B cell (primary cell): Measurements from ENCODE around the gene ELK1. TPM values are rescaled to one million over a fixed set of nuclear protein-coding genes. Genes with fewer than 3 reads are reported as not detected.

Experiments
- ATAC-seq: fragments of 200-7000 bp; cut with Tn5 transposase; one replicate; pipeline ENCODE4 v1.10.0; 2021; ENCODE audit warnings: low read depth, mild to moderate bottlenecking, moderate number of reproducible peaks, moderate library complexity
- CTCF ChIA-PET: fragments of 350-600 bp; sonication (Branson Sonifier 250); formaldehyde crosslinking; loops from one replicate; lab custom pipeline; 2021; ENCODE audit warnings: antibody characterized with exemption, inconsistent platforms; lab: Charles Lee
- POLR2A ChIA-PET: fragments of 350-600 bp; sonication (Branson Sonifier 250); formaldehyde crosslinking; loops from one replicate; lab custom pipeline; 2021; ENCODE audit warnings: antibody characterized with exemption; lab: Charles Lee
- DNase-seq: peaks from one replicate; pipeline ENCODE4 v3.0.0; 2013
- H2AFZ ChIP-seq: 2 replicates; pipeline ENCODE4 v1.6.1; 2012; ENCODE audit warnings: mild to moderate bottlenecking, low read depth, low read length; ENCODE audit not compliant: insufficient read depth, poor library complexity, severe bottlenecking
- H3K27ac ChIP-seq, 2 donors: 1 replicate in 1 of 2; 2 replicates in 1 of 2; pipeline ENCODE4 v1.5.1; 2012 to 2013; ENCODE audit warnings: low read length in 2 of 2, mild to moderate bottlenecking in 2 of 2, moderate library complexity in 1 of 2
- H3K27me3 ChIP-seq, 4 experiments: fragments of 200-600 bp in 1 of 4; sonication (generic) in 1 of 4; replicated peaks in 1 of 4; 1 replicate in 2 of 4; 2 replicates in 2 of 4; pipeline versions ENCODE4 v1.6.1 to v1.7.0; 2013 to 2016; ENCODE audit warnings: low read length in 3 of 4, mild to moderate bottlenecking in 2 of 4, mixed read lengths in 1 of 4, moderate library complexity in 1 of 4; ENCODE audit not compliant: insufficient read depth in 4 of 4, control insufficient read depth in 3 of 4; ENCODE audit errors: control extremely low read depth in 1 of 4
- H3K36me3 ChIP-seq, 2 experiments: replicated peaks in 1 of 2; 1 replicate in 1 of 2; 2 replicates in 1 of 2; pipeline versions ENCODE4 v1.6.1 to v1.7.1; 2013; ENCODE audit warnings: low read length in 1 of 2; ENCODE audit not compliant: insufficient read depth in 2 of 2, control insufficient read depth in 1 of 2; ENCODE audit errors: control extremely low read depth in 1 of 2, extremely low read depth in 1 of 2
- H3K4me1 ChIP-seq, 2 donors: fragments of 200-600 bp in 1 of 2; sonication (generic) in 1 of 2; 1 replicate in 1 of 2; 2 replicates in 1 of 2; pipeline versions ENCODE4 v1.5.1 to v1.6.1; 2013 to 2017; ENCODE audit warnings: low read length in 2 of 2; ENCODE audit not compliant: control insufficient read depth in 2 of 2, insufficient read depth in 2 of 2
- H3K4me2 ChIP-seq: replicated peaks from 2 replicates; pipeline ENCODE3; 2012; ENCODE audit warnings: mild to moderate bottlenecking, low read depth, low read length; ENCODE audit not compliant: poor library complexity, severe bottlenecking
- H3K4me3 ChIP-seq, 5 experiments: fragments of 200-600 bp in 1 of 5; sonication (generic) in 1 of 5; 1 replicate in 3 of 5; 2 replicates in 2 of 5; pipeline versions ENCODE4 v1.5.1 to v1.7.0; 2011 to 2016; ENCODE audit warnings: low read length in 4 of 5, mild to moderate bottlenecking in 4 of 5, low read depth in 2 of 5, control low read depth in 1 of 5, moderate library complexity in 1 of 5; ENCODE audit not compliant: insufficient read depth in 1 of 5; ENCODE audit errors: control extremely low read depth in 1 of 5, extremely low read depth in 1 of 5
- H3K79me2 ChIP-seq: fragments of 200-600 bp; sonication (generic); one replicate; pipeline ENCODE4 v1.6.0; 2016; ENCODE audit warnings: low read length; ENCODE audit not compliant: control insufficient read depth, insufficient read depth
- H3K9ac ChIP-seq: fragments of 200-600 bp; sonication (generic); 2 replicates; pipeline ENCODE4 v1.6.1; 2017; ENCODE audit warnings: mild to moderate bottlenecking, low read length, moderate library complexity
- H3K9me3 ChIP-seq, 3 donors: one replicate each; pipeline versions ENCODE4 v1.6.1 to v1.7.1; 2013; ENCODE audit warnings: low read length in 2 of 3; ENCODE audit not compliant: control insufficient read depth in 2 of 3, insufficient read depth in 1 of 3; ENCODE audit errors: control extremely low read depth in 1 of 3
- H4K20me1 ChIP-seq: 2 replicates; pipeline ENCODE4 v1.6.0; 2012; ENCODE audit warnings: mild to moderate bottlenecking, low read length; ENCODE audit not compliant: insufficient read depth, control insufficient read depth, poor library complexity, severe bottlenecking
- H3K27ac Mint-ChIP-seq: one replicate; pipeline ENCODE4 v1.8.0; 2021; ENCODE audit warnings: mixed read lengths
- H3K27me3 Mint-ChIP-seq: one replicate; pipeline ENCODE4 v1.8.0; 2021; ENCODE audit warnings: mixed read lengths
- H3K4me1 Mint-ChIP-seq: one replicate; pipeline ENCODE4 v1.8.0; 2021; ENCODE audit warnings: mixed read lengths
- H3K4me3 Mint-ChIP-seq: one replicate; pipeline ENCODE4 v1.8.0; 2021; ENCODE audit warnings: mixed read lengths
- H3K9me3 Mint-ChIP-seq: one replicate; pipeline ENCODE4 v1.8.0; 2022; ENCODE audit warnings: mixed read lengths; ENCODE audit not compliant: insufficient read depth
- EZH2 ChIP-seq: IDR thresholded peaks from 2 replicates; pipeline ENCODE4 v1.6.1; 2012; ENCODE audit warnings: borderline replicate concordance, low read depth, mild to moderate bottlenecking, moderate library complexity, low read length; ENCODE audit not compliant: insufficient read depth, poor library complexity, severe bottlenecking
- WGBS: methylation state at CpG from one replicate; pipeline ENCODE4 v1.1.5; 2013; ENCODE audit warnings: missing lambda C conversion rate; ENCODE audit not compliant: insufficient coverage; 5-methylcytosine and 5-hydroxymethylcytosine counted together
- intact Hi-C: fragments of 100-400 bp; cut with micrococcal nuclease; formaldehyde crosslinking; loops from one replicate; pipeline ENCODE4 v1.10.0; 2022
- polyA plus RNA-seq: library from polyadenylated mRNA; depleted of rRNA; stranded (reverse); fragments of >200 nt; gene quantifications from 2 replicates; pipeline ENCODE4 v1.2.3, GENCODE V29; 2012
- total RNA-seq, 2 donors: library from RNA; stranded (reverse); fragments of 120-200 nt in 1 of 2; gene quantifications; 1 replicate in 1 of 2; 2 replicates in 1 of 2; pipeline versions ENCODE4 v1.2.3 to v1.2.4, GENCODE V29; 2013 to 2022
- TF ChIP-seq, protein P1 (sequence below): fragments of 200-600 bp; IDR thresholded peaks from one replicate; pipeline ENCODE4 v1.8.0; 2022; ENCODE audit warnings: antibody characterized with exemption, mild to moderate bottlenecking

The ELK1 gene
- total and polyA plus RNA-seq, 2 donors (not counting 1 experiment from before 2014, with no cell fraction given) = 14.2 to 22.7 TPM

DNA sequence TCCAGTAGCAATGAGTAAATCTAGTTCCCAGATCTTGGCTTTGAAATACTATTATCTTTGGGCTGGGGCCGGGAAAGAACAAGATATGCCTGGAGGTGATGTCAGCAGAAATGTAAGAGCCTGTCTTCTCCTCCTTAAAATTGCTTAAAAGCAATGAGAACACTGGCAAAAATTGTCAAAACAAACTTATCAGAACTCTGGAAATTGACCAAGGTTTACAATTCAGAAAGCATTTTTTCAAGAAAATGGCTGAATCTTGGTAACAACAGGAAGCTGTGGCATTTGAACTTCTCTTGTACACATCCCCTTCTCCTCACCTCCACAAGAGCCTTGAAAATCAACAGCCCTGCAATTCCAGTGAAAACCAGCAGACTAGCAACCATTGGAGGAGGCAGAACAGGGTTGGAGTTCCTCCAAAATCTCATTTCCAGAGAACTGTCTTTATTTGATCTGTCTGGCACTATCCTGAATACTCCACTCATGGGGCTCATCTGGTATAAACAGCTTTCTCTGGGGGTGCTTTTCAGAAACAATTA is 54.6 kb downstream of the ELK1 start:
- H3K4me3 ChIP-seq = no peak overlapping the region
- H2AFZ ChIP-seq = no peak overlapping the region
- no peak overlapping the region for H3K4me2 ChIP-seq
- no peaks in the 10 kb centered on the region for H4K20me1 ChIP-seq
- H3K27me3 Mint-ChIP-seq = peaks cover 10% of the 10 kb centered on the region
- ChIA-PET POLR2A (no interaction called here), CTCF (no interaction called here)
- H3K9me3 Mint-ChIP-seq = peaks cover 10% of the 10 kb centered on the region
- H3K9ac ChIP-seq = no peak overlapping the region
- DNase-seq (no peak), ATAC-seq (no peak)
- H3K27me3 ChIP-seq = no peaks in the 10 kb centered on the region
- H3K79me2 ChIP-seq = no peaks in the 10 kb centered on the region
- no CpG with 5 or more reads among the region's 1 CpG for WGBS
- H3K27ac ChIP-seq = no peak overlapping the region
- intact Hi-C loops = no loop called here
- H3K36me3 ChIP-seq = no peaks in the 10 kb centered on the region
- H3K9me3 ChIP-seq = peaks cover 0 to 8% (median 5%) of the 10 kb centered on the region in 3 donors
- no peak overlapping the region for H3K4me3 Mint-ChIP-seq
- no peak for TF ChIP-seq EZH2
- TF ChIP-seq, protein P1, sequence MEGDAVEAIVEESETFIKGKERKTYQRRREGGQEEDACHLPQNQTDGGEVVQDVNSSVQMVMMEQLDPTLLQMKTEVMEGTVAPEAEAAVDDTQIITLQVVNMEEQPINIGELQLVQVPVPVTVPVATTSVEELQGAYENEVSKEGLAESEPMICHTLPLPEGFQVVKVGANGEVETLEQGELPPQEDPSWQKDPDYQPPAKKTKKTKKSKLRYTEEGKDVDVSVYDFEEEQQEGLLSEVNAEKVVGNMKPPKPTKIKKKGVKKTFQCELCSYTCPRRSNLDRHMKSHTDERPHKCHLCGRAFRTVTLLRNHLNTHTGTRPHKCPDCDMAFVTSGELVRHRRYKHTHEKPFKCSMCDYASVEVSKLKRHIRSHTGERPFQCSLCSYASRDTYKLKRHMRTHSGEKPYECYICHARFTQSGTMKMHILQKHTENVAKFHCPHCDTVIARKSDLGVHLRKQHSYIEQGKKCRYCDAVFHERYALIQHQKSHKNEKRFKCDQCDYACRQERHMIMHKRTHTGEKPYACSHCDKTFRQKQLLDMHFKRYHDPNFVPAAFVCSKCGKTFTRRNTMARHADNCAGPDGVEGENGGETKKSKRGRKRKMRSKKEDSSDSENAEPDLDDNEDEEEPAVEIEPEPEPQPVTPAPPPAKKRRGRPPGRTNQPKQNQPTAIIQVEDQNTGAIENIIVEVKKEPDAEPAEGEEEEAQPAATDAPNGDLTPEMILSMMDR = no peak
- no peak overlapping the region for H3K27ac Mint-ChIP-seq
- no peaks in the 10 kb centered on the region for H3K4me1 Mint-ChIP-seq
- H3K4me1 ChIP-seq = no peaks in the 10 kb centered on the region

DNA sequence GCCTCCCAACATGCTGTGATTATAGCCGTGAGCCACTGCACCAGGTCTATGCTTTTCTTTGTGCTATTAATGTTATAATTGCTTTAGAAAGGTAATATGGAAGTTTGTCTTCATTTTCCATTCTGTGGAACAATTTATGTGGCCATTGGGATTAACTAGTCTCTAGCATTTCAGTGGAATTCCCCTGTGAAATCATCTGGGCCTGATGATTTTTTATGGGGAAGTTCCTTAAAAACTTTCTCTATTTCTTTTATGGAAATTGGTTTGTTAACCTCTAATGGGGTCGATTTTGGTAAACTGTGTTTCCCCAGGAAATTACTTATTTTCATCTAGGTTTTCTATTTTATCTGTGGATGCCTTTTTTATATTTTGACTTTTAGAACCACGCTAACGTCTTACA is 56.8 kb downstream of the ELK1 start:
- Histone ChIP-seq H3K27me3 (no peaks in the 10 kb centered on the region), H3K9ac (no peak overlapping the region), H3K27ac (no peak overlapping the region), H4K20me1 (no peaks in the 10 kb centered on the region), H3K79me2 (no peaks in the 10 kb centered on the region), H3K4me3 (no peak overlapping the region), H3K4me2 (no peak overlapping the region), H3K36me3 (no peaks in the 10 kb centered on the region), H3K9me3 (peaks cover 0 to 5% (median 5%) of the 10 kb centered on the region in 3 donors), H3K4me1 (no peaks in the 10 kb centered on the region), H2AFZ (no peak overlapping the region)
- POLR2A ChIA-PET = no interaction called here
- no CpG with 5 or more reads among the region's 4 CpGs for WGBS
- H3K27ac Mint-ChIP-seq = no peak overlapping the region
- DNase-seq (no peak), ATAC-seq (no peak)
- H3K4me3 Mint-ChIP-seq = no peak overlapping the region
- intact Hi-C loops = no loop called here
- peaks cover 10% of the 10 kb centered on the region for H3K9me3 Mint-ChIP-seq
- TF ChIP-seq, protein P1 = no peak
- no peak for TF ChIP-seq EZH2
- peaks cover 10% of the 10 kb centered on the region for H3K27me3 Mint-ChIP-seq
- CTCF ChIA-PET = no interaction called here
- no peaks in the 10 kb centered on the region for H3K4me1 Mint-ChIP-seq
